ENCODE results near the gene CDC6.
A peak's percentile ranks its signal among the peaks of the same experiment; 100 is the strongest.

CDC6 gene

DNA sequence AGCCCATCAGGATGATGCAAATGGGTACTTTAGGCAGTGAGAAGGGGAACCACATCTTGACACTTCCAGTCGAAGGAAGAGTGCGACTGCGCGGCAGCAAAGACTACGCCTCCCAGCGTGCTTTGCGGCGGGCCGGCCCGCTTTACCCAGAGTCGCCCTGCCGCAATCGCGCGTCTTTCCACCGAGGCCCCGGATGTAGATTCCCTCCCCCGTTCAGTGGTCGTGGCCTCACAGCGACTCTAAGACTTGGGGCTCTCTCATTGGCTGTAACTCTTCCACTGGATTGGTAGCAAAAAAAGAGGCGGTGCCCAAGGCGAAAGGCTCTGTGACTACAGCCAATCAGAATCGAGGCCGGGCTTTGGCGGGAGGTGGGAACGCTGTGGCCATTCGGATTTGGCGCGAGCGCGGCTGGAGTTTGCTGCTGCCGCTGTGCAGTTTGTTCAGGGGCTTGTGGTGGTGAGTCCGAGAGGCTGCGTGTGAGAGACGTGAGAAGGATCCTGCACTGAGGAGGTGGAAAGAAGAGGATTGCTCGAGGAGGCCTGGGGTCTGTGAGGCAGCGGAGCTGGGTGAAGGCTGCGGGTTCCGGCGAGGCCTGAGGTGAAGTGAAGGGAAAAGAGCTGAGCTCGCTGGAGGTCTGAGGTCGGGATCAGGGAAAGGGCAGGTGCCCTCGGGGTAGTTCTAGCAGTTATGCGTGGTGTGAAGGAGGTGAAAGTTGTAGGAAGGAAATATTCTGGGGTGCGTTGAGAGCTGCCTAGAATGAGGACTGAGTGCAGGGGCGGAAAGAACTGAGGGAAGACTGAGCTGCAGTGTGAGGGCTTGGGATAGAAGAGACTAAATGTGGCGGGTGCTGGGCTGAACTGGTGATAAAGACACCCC, at the start of gene CDC6:
CDC6 (plus strand) TSS at position 386 of the 876 bp plus-strand sequence. CDS start 1,542 bp downstream, outside the sequence.
- DNase-seq (ENCODE audit: low read depth): peak; percentile 99
- H3K4me3 ChIP-seq (ENCODE audit: low read depth, low read length): peak within 1 kb of the TSS; percentile 78
- TF ChIP-seq, protein P1, sequence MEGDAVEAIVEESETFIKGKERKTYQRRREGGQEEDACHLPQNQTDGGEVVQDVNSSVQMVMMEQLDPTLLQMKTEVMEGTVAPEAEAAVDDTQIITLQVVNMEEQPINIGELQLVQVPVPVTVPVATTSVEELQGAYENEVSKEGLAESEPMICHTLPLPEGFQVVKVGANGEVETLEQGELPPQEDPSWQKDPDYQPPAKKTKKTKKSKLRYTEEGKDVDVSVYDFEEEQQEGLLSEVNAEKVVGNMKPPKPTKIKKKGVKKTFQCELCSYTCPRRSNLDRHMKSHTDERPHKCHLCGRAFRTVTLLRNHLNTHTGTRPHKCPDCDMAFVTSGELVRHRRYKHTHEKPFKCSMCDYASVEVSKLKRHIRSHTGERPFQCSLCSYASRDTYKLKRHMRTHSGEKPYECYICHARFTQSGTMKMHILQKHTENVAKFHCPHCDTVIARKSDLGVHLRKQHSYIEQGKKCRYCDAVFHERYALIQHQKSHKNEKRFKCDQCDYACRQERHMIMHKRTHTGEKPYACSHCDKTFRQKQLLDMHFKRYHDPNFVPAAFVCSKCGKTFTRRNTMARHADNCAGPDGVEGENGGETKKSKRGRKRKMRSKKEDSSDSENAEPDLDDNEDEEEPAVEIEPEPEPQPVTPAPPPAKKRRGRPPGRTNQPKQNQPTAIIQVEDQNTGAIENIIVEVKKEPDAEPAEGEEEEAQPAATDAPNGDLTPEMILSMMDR (IDR thresholded peaks at IDR 0.05; ENCODE audit: insufficient read depth, low read depth, low read length, missing control alignments): no peak

DNA sequence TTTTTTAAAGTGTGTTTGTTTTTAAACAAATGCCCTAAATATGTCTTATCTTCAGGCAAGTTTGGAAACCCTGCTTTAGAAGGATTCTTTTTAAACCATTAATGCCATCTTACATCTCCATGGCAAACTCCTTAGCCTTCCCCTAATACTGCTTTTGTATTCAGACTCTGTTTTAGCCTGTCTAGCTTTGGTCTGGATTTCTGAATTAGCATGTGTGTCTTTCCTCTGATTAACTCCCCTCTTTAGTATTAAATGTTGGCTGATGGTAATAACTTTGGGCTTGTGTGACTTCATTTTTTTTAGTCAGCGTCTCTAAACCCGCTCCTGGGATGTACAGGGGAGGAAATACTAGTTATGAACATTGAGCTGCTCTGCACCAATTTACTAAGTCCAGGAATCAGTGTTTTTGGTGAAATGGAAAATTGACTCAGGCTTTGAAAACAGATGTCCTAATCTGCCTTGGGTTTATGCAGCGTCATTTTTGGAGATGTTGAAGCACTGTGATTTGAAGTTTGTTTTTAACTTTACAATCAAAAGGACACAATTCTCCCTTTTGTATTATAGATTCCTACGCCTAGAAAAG, 46.3 kb upstream of the CDC6 start:
- no peak overlapping the region for H3K4me3 ChIP-seq (ENCODE audit: low read depth, low read length)
- TF ChIP-seq, protein P1 (IDR thresholded peaks at IDR 0.05; ENCODE audit: insufficient read depth, low read depth, low read length, missing control alignments): no peak
- no peak for DNase-seq (ENCODE audit: low read depth)

GRCh38 chr17:40242774-40243173, 44.9 kb upstream of the CDC6 start:
- TF ChIP-seq, protein P1 (IDR thresholded peaks at IDR 0.05; ENCODE audit: insufficient read depth, low read depth, low read length, missing control alignments): no peak
- H3K4me3 ChIP-seq (ENCODE audit: low read depth, low read length): no peak overlapping the region
- DNase-seq (ENCODE audit: low read depth): no peak

DNA sequence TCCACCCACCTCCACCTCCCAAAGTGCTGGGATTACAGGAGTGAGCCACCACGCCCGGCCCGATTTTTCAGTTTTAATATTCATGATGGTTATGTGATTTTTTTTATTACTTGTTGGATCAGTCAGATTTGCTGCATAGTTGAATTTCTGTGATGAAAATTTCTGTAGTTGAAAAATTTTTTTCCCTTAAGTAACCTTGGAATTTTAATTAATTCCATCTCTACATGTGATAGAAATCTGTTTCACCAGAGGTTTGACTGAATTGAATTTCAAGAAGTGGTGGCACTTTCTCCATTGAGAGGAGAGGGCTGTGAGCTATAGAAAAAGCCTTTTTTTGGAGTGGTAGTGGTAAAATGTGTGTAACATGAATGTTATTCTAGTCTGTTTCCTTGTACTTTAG, 43.9 kb upstream of the CDC6 start:
- TF ChIP-seq, protein P1 (IDR thresholded peaks at IDR 0.05; ENCODE audit: insufficient read depth, low read depth, low read length, missing control alignments): no peak

DNA sequence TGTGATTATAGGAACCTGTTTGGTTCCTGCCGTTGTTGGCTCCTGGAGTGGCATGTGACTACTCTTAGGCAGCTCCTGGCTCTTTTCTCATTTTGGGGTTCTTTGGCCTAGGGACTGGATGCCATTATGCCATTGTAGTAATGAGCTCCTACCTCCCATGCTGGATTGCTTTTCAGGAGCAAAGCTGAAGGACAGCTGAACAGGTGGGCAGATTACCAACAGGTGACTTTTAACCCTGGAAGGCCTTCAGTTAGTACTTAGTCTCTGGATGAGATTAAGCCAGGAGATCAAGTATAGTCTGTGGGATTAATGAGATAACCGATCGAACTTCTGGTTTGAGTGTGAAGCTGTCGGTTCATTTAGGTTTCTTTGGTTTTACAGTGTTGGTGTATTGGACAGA, 43.4 kb upstream of the CDC6 start:
- DNase-seq (ENCODE audit: low read depth): no peak
- TF ChIP-seq, protein P1 (IDR thresholded peaks at IDR 0.05; ENCODE audit: insufficient read depth, low read depth, low read length, missing control alignments): no peak
- no peak overlapping the region for H3K4me3 ChIP-seq (ENCODE audit: low read depth, low read length)

More for the DNA sequence above, 43.9 kb upstream of the CDC6 start:
- no peak overlapping the region for H3K4me3 ChIP-seq (ENCODE audit: low read depth, low read length)
- no peak for DNase-seq (ENCODE audit: low read depth)

- H3K4me3 ChIP-seq (ENCODE audit: low read depth, low read length): no peak overlapping the region
- TF ChIP-seq, protein P1 (IDR thresholded peaks at IDR 0.05; ENCODE audit: insufficient read depth, low read depth, low read length, missing control alignments): no peak
- no peak for DNase-seq (ENCODE audit: low read depth)
These were observed 39.7 kb upstream of the CDC6 start for GRCh38 chr17:40247926-40248495.

Measured in GM12865 (cell line).